GM21619 (cell line): ENCODE results near the gene AIDA.
"Not testable (repeated sequence)": the region's sequence is repeated elsewhere in the genome, so short reads cannot be mapped to it uniquely, and the experiment has no call there.

Experiments used
- ATAC-seq: cut with Tn5 transposase; IDR thresholded peaks from one replicate; pipeline ENCODE4 v1.9.1; 2021; ENCODE audit not compliant: unreplicated experiment

Gene AIDA

DNA sequence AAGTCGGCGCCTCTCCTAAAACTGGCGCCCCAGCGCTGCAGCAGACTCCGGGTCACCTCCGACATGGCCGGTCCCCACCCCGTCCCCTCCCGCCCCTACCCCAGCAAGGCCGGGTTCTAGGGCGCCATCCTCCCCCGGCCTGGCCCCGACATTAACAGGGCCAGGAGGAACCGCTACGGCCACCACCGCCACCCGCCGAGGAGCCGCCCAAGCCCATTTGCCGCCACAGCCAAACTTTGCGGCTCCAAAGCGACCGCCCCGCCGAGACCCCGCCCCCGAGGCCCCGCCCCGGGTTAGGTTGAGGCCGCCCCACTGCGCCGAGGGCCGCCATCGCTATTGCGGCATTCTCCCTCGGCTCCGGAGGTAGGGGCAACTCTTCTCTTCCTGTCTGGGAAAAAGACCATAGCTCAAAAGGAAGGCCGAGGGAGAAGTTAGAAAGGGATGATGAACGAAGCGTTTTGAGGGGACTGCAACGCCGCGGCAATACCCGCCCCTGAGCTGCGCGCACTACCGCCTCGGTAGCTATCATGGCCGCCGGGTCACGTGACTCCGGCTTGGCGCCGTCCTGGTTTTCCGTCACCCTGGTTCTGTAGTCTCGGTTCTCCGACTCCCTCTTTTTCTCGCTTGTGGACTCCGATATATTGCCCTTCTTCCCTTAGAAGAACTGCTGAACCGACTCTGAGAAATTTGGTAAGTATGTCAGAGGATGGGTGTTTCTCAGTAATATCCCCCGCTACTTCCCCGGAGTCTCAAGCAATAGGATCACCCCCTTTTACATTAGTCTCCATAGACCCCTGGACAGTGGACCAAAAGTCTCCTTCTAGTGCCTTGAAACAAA is at the start of gene AIDA, which contains the start of gene BROX:
AIDA (minus strand) TSS at position 239 of the 838 bp plus-strand sequence; CDS start at position 65, 174 bp downstream.
BROX (plus strand) TSS at position 312 of the 838 bp plus-strand sequence. CDS start 3,136 bp downstream, outside the sequence.
- peak; percentile 74 for ATAC-seq

GRCh38 chr1:222761083-222761482 is 48.8 kb upstream of the AIDA start:
- ATAC-seq, result no peak

DNA sequence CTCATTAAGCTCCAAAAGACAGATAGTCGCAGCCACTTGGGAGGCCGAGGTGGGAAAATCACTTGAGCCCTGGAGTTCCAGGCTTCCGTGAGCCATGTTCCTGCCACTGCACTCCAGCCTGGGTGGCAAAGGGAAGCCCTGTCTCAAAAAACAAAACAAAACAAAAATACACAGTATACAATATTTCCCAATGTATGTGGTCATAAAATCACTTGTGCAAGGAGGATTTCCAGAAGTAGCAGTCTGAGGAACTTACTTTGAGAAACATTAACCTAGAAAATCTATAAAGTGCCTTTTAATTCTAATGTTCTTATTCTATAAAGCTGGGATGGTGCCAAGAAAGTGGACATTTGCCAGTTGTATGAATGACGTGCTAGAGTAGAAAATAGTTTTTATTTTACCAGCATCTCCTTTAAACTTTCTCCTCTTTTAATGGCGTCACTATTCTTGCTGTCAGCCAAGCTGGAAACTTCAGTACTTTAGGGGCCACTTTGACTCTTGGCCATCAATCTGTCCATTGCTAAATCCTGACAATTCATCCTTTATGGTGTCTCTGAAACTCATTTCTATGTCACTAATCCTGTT is 47.3 kb upstream of the AIDA start:
- ATAC-seq, result no peak

DNA sequence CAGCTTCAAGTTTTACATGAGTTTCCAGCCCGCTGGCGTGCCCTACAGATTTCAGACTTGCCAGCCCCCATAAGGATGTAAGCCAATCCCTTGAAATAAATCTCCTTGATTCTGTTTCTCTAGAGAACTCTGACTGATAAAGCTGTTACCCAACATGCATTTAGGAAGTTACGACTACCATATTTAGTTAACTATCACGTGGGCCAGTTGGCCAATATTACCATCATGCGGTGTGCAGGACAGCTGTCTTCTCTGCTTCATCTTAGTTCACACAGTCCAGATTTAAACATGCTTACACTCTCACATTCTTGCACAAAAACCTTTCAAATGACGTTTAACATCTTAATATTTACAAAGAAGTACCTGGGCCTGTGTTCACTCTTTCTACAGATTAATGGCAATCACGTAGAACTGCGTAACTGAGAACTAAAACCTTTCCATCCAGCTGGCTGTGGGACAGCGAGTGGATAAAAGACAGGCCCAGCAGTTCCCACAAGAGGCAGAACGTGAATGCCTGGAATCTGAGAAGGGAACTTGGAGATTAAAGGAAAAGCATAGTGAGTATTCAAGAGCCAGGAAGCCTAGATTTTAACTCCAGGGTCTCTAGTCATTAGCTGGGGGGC is 45.5 kb upstream of the AIDA start:
- ATAC-seq, result no peak

GRCh38 chr1:222754366-222755139 is 42.3 kb upstream of the AIDA start:
- ATAC-seq, result no peak

- ATAC-seq, result no peak
Observed at GRCh38 chr1:222751255-222751654, 39.0 kb upstream of the AIDA start.

DNA sequence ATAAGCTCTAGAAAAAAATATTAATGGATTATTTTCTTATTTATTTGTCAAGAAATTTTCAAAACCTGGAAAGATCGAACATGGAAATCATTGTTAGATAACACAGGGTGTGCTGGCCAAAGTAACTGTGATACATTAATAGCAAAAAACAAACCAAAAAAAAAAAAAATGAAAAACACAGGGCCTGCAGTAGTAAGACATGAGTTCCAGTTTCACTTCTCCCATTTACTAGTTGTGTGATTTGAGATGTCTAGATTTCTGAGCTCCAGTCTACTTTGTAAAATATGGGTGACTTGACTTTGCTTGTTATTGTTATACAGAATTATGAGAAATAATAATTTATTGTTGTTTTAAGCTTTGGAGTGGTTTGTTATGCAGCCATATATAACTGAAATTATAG is 38.4 kb upstream of the AIDA start:
- peak; percentile 89 for ATAC-seq

GRCh38 chr1:222749927-222750326 is 37.6 kb upstream of the AIDA start:
- ATAC-seq, result no peak

DNA sequence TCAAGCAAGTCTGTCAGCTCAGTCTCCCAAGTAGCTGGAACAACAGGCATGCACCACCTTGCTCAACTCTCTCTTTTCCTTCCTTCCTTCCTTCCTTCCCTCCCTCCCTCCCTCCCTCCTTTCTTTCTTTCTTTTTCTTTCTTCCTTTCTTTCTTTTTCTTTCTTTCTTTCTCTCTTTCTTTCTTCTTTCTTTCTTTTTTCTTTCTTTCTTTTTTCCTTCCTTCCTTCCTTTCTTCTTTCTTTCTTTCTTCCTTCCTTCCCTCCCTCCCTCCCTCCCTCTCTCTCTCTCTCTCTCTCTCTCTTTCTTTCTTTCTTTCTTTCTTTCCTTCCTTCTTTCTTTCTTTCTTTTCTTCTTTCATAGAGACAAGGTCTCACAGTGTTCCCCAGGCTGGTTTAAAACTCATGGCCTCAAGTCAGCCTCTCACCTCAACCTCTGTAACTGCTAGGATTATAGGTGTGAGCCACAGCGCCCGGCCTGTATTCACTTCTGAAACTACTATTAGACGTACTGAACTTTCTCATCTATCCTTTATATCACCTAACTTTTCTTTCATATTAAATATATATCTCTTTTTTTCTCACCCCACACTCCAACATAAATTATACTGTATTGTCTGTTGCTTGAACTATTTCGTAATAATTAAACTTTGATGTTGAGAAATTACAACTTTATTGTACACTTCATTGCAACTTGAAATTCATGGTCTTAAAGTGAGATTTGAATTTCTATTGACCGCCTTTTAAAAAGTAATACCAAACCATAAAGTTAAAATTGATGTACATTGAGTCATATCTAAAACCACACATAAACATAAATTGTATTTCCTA is 29.6 kb upstream of the AIDA start:
- not testable (repeated sequence) for ATAC-seq

GRCh38 chr1:222739929-222740328 is 27.6 kb upstream of the AIDA start:
- ATAC-seq, result no peak

DNA sequence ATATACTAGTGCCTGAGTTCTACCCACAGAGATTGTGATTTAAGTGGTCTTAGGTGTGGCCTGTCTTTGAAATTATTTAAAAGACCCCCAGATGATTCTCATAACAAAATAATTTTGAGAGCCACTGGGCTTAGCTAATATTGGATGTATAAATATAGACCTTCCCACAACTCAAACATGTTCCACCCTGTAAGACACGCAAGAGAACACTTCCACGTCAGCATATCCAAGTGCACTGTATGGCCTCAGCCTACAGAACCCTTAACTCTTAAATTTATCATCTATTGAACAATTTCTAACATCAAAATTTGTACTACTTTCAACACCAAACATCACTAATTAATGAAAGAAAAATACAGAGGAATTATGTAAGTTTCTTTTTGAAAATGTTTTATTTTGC is 27.2 kb upstream of the AIDA start:
- no peak for ATAC-seq

- ATAC-seq, result no peak
Observed at GRCh38 chr1:222736972-222737371, 24.7 kb upstream of the AIDA start, which contains the start of gene FAM177B. FAM177B (plus strand) TSS chr1:222737202; CDS start chr1:222746546, 9,344 bp downstream.

GRCh38 chr1:222736470-222736869 is 24.2 kb upstream of the AIDA start:
- no peak for ATAC-seq

GRCh38 chr1:222734740-222735139 is 22.4 kb upstream of the AIDA start:
- ATAC-seq, result no peak

GRCh38 chr1:222732216-222733159 is 20.2 kb upstream of the AIDA start:
- peak; percentile 99 for ATAC-seq

- no peak for ATAC-seq
Observed at GRCh38 chr1:222730866-222731265, 18.6 kb upstream of the AIDA start.

DNA sequence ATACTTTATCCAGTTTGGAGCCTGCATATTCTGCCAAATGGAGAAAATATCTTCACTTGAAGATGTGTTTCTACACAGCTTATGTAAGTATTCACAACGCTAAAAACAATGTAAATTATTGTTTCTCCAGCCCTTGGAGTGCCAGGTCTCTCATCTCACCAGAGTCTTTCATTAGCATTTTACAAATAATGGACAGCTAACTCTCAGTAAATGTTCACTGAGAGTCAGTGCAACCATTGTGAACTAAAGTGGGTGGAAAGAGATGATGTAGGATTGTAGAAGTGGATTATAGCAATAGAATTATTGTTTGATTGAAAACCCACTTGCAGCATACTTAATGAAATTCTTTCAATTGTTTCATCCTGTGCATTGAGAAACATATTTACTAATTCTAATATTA is 16.5 kb upstream of the AIDA start:
- ATAC-seq, result no peak

DNA sequence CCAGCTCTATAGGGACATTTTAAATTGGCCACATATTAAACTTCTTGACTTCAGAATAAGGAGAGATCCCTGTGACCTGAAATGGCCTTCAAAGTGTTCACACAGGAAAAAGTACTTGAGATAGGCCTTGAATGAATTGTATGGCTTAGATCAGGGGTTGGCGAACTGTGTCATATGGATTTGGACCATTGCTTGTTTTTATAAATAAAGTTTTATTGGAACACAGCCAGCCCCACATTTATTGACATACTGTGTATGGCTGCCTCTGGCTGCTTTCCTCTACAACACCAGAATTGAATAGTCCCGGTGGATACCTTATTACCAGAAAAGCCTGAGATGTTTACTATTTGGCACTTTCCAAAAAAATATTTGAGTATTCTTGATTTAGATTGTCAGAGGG is 4.1 kb upstream of the AIDA start:
- ATAC-seq, result no peak
